Measurements from ENCODE around the gene PHYH.
"Not testable (repeated sequence)": the region's sequence is repeated elsewhere in the genome, so short reads cannot be mapped to it uniquely, and the experiment has no call there.

DNA sequence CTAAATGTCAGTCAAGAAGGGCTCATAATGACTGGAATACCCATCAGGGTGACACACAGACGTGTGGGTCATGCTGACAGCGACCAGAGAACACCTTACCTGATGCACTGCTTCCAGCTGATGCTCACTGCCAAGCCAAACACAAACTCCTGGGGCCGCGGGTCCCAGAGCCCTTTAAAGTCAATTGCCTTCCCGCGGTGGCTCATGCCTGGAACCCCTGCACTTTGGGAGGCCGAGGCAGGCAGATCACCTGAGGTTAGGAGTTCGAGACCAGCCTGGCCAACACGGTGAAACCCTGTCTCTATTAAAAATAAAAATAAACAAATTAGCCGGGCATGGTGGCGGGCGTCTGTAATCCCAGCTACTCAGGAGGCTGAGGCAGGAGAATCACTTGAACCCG is 65.1 kb downstream of the PHYH start:
- not testable (repeated sequence) for TF ChIP-seq POLR2A (IDR thresholded peaks at IDR 0.05; ENCODE audit: low read length); GATA1 (IDR thresholded peaks at IDR 0.05; ENCODE audit: low read depth, low read length)
